Central memory CD8-positive, alpha-beta T cell (primary cell): ENCODE measurements around the gene CDK5R2.

Experiments
- ATAC-seq: fragments of 150-1000 bp; cut with Tn5 transposase; replicated peaks from 2 replicates; pipeline ENCODE4 v1.10.0; 2022; ENCODE audit warnings: mild to moderate bottlenecking, moderate FRiP score, moderate number of reproducible peaks; ENCODE audit not compliant: poor library complexity, severe bottlenecking; ENCODE audit errors: extremely low read depth
- DNase-seq, 2 donors: peaks; one replicate each; pipeline ENCODE4 v3.0.0; 2021; ENCODE audit warnings: low spot score in 2 of 2
- H3K27ac Mint-ChIP-seq: one replicate; pipeline ENCODE4 v1.8.0; 2022; ENCODE audit warnings: low read depth, mild to moderate bottlenecking, moderate library complexity, mixed read lengths
- H3K27me3 Mint-ChIP-seq: one replicate; pipeline ENCODE4 v1.8.0; 2022; ENCODE audit warnings: mixed read lengths
- H3K36me3 Mint-ChIP-seq: one replicate; pipeline ENCODE4 v1.8.0; 2022; ENCODE audit warnings: mild to moderate bottlenecking, moderate library complexity, mixed read lengths; ENCODE audit not compliant: insufficient read depth
- H3K4me1 Mint-ChIP-seq: one replicate; pipeline ENCODE4 v1.8.0; 2022; ENCODE audit warnings: mixed read lengths
- H3K4me3 Mint-ChIP-seq: one replicate; pipeline ENCODE4 v1.8.0; 2022; ENCODE audit warnings: mild to moderate bottlenecking, moderate library complexity, mixed read lengths
- H3K9me3 Mint-ChIP-seq: one replicate; pipeline ENCODE4 v1.8.0; 2022; ENCODE audit warnings: mixed read lengths

The CDK5R2 gene

DNA sequence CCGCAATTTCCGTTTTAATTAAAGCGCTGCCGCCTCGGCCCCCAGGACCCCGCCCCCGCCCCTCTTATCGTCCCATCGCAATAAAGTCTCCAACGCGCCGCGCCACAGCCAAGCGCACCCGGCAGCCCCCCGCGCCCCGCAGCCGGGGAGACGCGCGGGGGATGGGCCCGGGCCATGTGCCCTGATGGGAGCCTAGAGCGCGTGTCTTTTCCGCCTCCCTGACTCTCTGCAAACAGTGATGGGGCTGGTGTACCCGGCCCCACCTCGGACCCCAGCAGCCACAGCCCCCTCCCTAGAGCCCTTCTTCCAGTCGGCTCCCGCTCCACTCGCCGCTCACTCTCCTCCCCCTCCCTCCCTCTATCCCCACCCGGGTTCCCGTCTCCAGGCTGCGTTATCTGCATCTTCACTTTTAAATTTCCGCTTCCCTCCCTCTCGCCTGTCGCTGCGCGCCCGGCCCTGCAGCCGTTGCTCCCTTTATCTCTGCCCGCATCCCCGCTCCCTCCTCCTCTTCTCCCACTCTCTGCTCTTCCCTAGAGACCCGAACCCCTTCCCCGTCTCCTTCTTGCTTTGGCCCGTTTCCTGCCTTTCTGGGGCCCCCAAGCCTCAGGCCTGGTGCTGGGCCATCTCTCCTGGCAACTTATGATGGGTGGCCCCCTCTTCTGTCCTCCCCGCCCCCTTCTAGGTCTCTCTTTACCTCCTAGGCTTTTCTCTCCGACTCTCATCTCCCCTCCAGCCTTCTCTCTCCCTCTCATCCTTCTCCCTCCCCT lies 26.0 kb downstream of the CDK5R2 start:
- H3K4me3 Mint-ChIP-seq: peak overlapping the region; percentile 10

GRCh38 chr2:218986148-218986761 lies 26.8 kb downstream of the CDK5R2 start:
- peaks cover 100% of the 10 kb centered on the region for H3K27me3 Mint-ChIP-seq
- no peak overlapping the region for H3K27ac Mint-ChIP-seq
- H3K4me1 Mint-ChIP-seq: peaks cover 28% of the 10 kb centered on the region
- peak overlapping the region; percentile 10 for H3K4me3 Mint-ChIP-seq
- H3K9me3 Mint-ChIP-seq: no peaks in the 10 kb centered on the region
- no peak for ATAC-seq
- H3K36me3 Mint-ChIP-seq: no peaks in the 10 kb centered on the region
- DNase-seq: no peak

More for the DNA sequence above, 26.0 kb downstream of the CDK5R2 start:
- H3K9me3 Mint-ChIP-seq: no peaks in the 10 kb centered on the region
- peaks cover 33% of the 10 kb centered on the region for H3K4me1 Mint-ChIP-seq
- no peak for ATAC-seq
- no peak overlapping the region for H3K27ac Mint-ChIP-seq
- H3K36me3 Mint-ChIP-seq: peaks cover 1% of the 10 kb centered on the region
- peaks cover 100% of the 10 kb centered on the region for H3K27me3 Mint-ChIP-seq
- DNase-seq: no peak

- Mint-ChIP-seq H3K36me3 (no peaks in the 10 kb centered on the region), H3K27ac (no peak overlapping the region), H3K9me3 (no peaks in the 10 kb centered on the region), H3K4me1 (peaks cover 20% of the 10 kb centered on the region), H3K4me3 (no peak overlapping the region), H3K27me3 (peaks cover 96% of the 10 kb centered on the region)
- ATAC-seq (no peak), DNase-seq (no peak)
These were observed 28.7 kb downstream of the CDK5R2 start for GRCh38 chr2:218988164-218988563.

- no peaks in the 10 kb centered on the region for H3K36me3 Mint-ChIP-seq
- ATAC-seq: no peak
- H3K27ac Mint-ChIP-seq: no peak overlapping the region
- H3K4me3 Mint-ChIP-seq: no peak overlapping the region
- no peak for DNase-seq
- H3K4me1 Mint-ChIP-seq: peaks cover 16% of the 10 kb centered on the region
- H3K27me3 Mint-ChIP-seq: peaks cover 91% of the 10 kb centered on the region
- no peaks in the 10 kb centered on the region for H3K9me3 Mint-ChIP-seq
These were observed 29.2 kb downstream of the CDK5R2 start for GRCh38 chr2:218988650-218989049.

GRCh38 chr2:218990052-218990451 lies 30.6 kb downstream of the CDK5R2 start:
- Mint-ChIP-seq H3K9me3 (no peaks in the 10 kb centered on the region), H3K4me3 (no peak overlapping the region), H3K27me3 (peaks cover 91% of the 10 kb centered on the region), H3K36me3 (no peaks in the 10 kb centered on the region), H3K27ac (no peak overlapping the region), H3K4me1 (peaks cover 5% of the 10 kb centered on the region)
- DNase-seq (no peak), ATAC-seq (no peak)

DNA sequence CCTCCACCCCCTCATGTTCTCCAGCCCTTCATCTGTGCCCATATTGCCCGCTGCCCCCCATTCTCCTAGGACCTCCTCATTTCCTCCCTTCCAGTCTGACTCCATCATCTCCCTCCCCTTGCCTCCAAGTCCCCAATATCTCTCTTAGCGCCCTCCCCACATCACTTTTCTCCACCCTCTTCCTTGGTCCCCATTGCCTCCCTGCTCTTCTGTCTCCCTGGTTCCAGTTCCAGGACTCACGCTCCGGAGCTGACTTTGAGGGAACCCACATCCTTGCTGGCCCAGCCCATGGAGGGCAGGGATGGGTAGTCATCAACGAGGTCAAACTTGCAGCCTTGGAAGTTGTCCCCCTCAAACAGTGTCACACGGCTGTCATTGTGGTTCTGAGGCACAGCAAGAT lies 31.1 kb downstream of the CDK5R2 start:
- H3K4me1 Mint-ChIP-seq: peaks cover 7% of the 10 kb centered on the region
- H3K9me3 Mint-ChIP-seq: no peaks in the 10 kb centered on the region
- H3K27me3 Mint-ChIP-seq: peaks cover 91% of the 10 kb centered on the region
- H3K4me3 Mint-ChIP-seq: no peak overlapping the region
- no peak for DNase-seq
- no peaks in the 10 kb centered on the region for H3K36me3 Mint-ChIP-seq
- H3K27ac Mint-ChIP-seq: no peak overlapping the region
- no peak for ATAC-seq

DNA sequence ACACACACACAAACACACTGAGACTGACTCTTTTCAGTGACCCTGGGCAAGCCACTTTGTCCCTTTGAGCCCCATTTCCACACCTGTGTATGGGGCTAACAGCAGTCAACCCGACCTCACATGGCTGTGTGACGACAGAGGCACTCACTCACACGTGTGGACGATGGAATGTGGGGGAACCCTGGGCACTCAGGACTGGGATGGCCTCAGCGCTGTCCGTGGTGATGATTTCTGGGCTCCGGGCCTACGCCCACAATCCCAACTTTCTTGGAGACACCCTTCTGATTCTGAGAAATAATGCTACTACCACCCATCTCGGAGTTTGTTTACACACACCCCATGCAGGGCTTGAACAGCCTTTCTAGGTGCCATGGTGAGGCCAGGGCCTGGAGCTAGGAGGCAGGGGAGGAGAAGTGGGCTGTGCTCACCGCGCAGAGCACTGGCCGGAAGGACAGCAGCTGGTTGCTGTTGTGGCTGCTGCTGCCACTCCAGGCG lies 32.3 kb downstream of the CDK5R2 start:
- H3K27ac Mint-ChIP-seq: no peak overlapping the region
- DNase-seq (no peak), ATAC-seq (no peak)
- H3K27me3 Mint-ChIP-seq: peaks cover 91% of the 10 kb centered on the region
- no peaks in the 10 kb centered on the region for H3K9me3 Mint-ChIP-seq
- no peaks in the 10 kb centered on the region for H3K36me3 Mint-ChIP-seq
- H3K4me1 Mint-ChIP-seq: peaks cover 7% of the 10 kb centered on the region
- no peak overlapping the region for H3K4me3 Mint-ChIP-seq

- Mint-ChIP-seq H3K4me3 (no peak overlapping the region), H3K27ac (no peak overlapping the region), H3K9me3 (no peaks in the 10 kb centered on the region), H3K36me3 (no peaks in the 10 kb centered on the region), H3K4me1 (peaks cover 7% of the 10 kb centered on the region), H3K27me3 (peaks cover 91% of the 10 kb centered on the region)
- ATAC-seq: no peak
- DNase-seq: no peak
These were observed 32.7 kb downstream of the CDK5R2 start for GRCh38 chr2:218992196-218992595.

DNA sequence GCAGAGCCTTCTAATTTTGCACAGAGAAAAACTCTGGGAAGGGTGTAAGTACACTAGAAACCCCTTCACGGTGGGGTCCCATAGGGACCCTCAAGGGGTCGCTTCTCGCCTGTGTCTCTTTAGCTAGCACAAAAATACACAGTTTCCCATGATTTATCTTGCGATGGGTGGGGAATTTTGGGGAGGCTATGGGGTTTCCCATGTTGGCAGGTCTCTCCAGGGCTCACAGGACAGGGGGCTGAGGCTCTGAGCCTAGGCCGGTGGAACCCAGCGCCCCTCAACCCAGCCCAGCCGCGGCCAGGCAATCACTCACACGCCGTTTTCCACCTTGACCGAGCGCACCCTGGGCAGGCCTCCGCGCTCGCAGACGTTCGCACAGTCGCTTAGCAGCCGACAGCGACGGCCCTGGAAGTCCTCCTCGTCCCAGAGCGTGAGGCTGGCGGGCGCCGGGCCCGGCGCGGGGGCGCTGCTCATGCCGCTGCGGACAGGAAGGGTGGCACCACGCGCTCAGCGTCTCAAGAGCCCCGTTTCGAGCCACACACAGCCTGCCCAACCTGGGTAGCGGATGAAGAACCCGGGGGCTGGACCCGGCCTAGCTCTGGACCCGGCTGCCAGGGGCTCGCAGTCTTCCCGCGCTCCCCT lies 33.4 kb downstream of the CDK5R2 start:
- no peak overlapping the region for H3K4me3 Mint-ChIP-seq
- no peaks in the 10 kb centered on the region for H3K9me3 Mint-ChIP-seq
- H3K36me3 Mint-ChIP-seq: peaks cover 2% of the 10 kb centered on the region
- ATAC-seq (no peak), DNase-seq (no peak)
- peaks cover 7% of the 10 kb centered on the region for H3K4me1 Mint-ChIP-seq
- peaks cover 91% of the 10 kb centered on the region for H3K27me3 Mint-ChIP-seq
- no peak overlapping the region for H3K27ac Mint-ChIP-seq

DNA sequence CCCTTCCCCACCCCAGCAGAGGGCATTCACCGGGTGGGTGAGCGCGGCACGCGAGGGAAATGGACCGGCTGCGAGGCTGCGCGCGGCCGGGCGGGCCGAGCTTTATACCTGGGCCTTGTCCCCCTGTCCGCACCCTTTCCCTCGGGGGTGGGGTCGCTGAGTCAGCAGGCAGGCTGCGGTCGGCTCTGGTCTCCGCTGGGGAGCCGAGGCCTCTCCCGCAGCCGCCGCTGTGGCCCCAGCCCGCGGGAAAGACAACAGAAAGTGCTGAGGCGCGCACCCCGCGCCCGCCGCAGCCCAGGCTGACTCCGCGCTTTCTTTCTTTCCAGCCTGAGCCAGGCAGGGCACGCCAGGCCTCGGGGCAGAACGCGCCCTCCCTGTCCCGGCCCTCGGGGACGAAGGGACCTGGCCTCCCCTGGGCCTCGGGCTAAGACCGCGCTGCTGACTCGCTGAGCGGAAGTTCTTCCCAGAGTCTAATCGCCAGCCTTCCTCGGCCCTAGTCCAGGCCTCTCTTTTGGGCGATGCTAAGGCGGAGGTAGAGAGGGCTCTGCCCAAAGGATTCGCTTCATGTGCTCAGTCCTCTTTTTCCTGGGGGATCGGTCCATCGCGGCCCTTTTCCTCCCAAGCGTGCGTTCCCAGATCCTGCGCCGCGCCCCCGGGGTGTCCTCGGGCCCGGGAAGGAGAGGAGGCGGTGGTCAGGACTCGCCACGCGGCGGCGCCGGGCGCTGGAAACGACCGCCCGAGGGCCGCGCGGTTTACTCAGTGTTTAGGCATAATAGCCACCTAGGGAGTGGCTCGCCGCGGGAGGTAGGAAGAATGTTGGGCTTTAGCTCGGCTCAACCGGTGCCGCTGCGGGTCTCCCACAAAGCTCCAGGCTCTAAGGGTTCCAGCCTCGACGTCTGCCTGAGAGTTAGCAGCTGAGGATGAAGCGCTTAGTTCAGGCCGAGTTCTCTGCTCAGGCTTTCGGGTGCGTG lies 34.2 kb downstream of the CDK5R2 start, which contains the start of gene CRYBA2:
Gene CRYBA2 (minus strand): TSS at position 78 of the 971 bp plus-strand sequence. CDS start 246 bp downstream, outside the sequence.
- no peak for ATAC-seq
- H3K27me3 Mint-ChIP-seq: peaks cover 91% of the 10 kb centered on the region
- H3K36me3 Mint-ChIP-seq: peaks cover 2% of the 10 kb centered on the region
- no peak within 1 kb of the TSS for H3K4me3 Mint-ChIP-seq
- no peaks in the 10 kb centered on the region for H3K9me3 Mint-ChIP-seq
- DNase-seq: no peak
- H3K27ac Mint-ChIP-seq: no peak within 1 kb of the TSS
- H3K4me1 Mint-ChIP-seq: peaks cover 7% of the 10 kb centered on the region

- H3K27ac Mint-ChIP-seq: no peak overlapping the region
- peak overlapping the region; percentile 21 for H3K4me3 Mint-ChIP-seq
- H3K4me1 Mint-ChIP-seq: peaks cover 7% of the 10 kb centered on the region
- ATAC-seq (no peak), DNase-seq (no peak)
- peaks cover 3% of the 10 kb centered on the region for H3K36me3 Mint-ChIP-seq
- H3K27me3 Mint-ChIP-seq: peaks cover 91% of the 10 kb centered on the region
- H3K9me3 Mint-ChIP-seq: no peaks in the 10 kb centered on the region
These were observed 36.1 kb downstream of the CDK5R2 start for GRCh38 chr2:218995561-218995960.
